ENCODE results near the gene FIGNL2.

DNA sequence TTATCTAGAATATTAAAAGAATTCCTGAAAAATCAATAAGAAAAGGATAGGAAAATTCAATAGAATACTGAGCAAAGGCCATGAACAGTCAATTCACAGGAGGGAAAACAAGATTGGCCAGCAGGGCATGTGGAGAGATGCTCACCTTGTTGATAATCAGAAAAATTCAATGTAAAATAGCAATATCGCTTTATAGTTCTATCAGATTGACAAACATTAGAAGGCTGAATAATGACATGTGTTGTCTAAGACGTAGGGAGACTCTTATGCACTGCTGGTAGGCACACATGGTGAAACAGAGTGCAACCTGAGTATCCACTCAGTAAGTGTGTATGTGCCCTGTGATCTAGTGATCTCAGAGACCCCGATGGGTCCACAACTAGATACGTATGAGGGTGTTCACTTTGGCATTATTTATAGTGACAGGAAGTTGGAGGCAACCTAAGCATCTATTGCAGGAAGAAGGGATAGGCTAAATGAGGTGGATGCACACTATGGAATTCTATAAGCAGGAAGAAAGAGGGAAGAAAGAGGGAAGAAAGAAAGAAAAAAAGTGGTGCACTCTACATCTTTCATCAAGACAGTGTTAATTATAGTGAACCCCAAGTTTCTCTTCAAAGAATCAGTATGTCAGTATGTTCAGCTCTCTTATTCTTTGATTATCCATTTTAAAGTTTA, 35.6 kb upstream of the FIGNL2 start:
- no peak for TF ChIP-seq GATA3 (IDR thresholded peaks at IDR 0.05; ENCODE audit: low read depth, low read length)
- no peak for TF ChIP-seq GATA2 (IDR thresholded peaks at IDR 0.05; ENCODE audit: low read depth, low read length)

Measured in SH-SY5Y (cell line).